NT2/D1 (cell line): ENCODE measurements around the gene SGSM2.

Experiments
- SUZ12 ChIP-seq: IDR thresholded peaks from 2 replicates; pipeline ENCODE4 v1.6.1; 2011; ENCODE audit not compliant: insufficient read length, insufficient read depth; ENCODE audit errors: extremely low read depth
- YY1 ChIP-seq: IDR thresholded peaks from 2 replicates; pipeline ENCODE4 v1.6.1; 2011; ENCODE audit not compliant: insufficient read length, insufficient read depth
- ZNF274 ChIP-seq: IDR thresholded peaks from 2 replicates; pipeline ENCODE4 v1.6.1; 2011; ENCODE audit warnings: mild to moderate bottlenecking, low read depth, low read length

DNA sequence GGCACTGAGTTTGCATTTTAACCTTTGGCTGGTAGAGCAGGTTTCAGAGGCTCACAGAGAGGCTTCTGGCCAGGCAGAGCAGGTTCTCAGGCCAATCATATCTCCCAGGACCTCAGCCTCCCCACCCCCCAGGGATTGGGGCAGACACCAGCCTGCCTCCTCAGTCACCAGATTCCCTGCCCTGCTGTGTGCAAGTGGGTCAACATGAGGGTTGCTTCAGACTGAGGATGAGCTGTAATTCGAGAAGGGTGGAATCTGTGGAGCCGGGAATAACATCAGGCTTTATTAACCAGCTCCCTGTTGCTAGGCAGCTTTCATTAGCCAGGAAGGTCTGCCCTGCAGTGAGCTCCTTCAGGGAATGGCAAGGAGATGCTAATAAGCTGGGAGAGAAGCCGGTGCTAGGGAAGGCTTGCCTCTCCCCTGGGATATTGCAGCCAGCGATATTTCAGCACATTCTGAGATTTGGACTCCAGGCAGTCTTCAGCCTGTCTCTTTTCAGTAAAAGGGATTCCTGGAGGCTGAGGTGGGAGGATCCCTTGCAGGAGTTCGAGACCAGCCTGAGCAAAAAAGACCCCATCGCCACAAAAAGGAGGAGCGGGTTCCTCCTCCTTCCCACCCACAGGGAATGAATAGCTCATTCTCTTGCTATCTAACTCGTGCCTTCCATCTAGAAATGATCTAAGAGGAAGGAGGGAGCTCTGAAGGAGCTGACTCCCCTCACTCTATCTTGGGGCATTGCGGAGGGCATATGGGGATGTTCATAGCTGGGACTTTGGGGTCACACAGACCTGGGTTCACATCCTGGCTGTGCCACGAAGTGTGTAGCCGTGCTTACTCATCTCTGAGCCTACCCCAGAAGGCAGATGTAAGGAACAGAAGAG, 10.7 kb downstream of the SGSM2 start:
- no peak for TF ChIP-seq SUZ12
- TF ChIP-seq ZNF274: no peak
- TF ChIP-seq YY1: no peak
